Pons (tissue), 1 donor: ENCODE results near the gene C6orf62.
A peak's percentile ranks its signal among the peaks of the same experiment; 100 is the strongest.
"Not testable (repeated sequence)": the region's sequence is repeated elsewhere in the genome, so short reads cannot be mapped to it uniquely, and the experiment has no call there.

Experiments used
- DNase-seq: peaks from one replicate; pipeline ENCODE4 v3.0.0-alpha.2; 2016; ENCODE audit warnings: low spot score

The C6orf62 gene

DNA sequence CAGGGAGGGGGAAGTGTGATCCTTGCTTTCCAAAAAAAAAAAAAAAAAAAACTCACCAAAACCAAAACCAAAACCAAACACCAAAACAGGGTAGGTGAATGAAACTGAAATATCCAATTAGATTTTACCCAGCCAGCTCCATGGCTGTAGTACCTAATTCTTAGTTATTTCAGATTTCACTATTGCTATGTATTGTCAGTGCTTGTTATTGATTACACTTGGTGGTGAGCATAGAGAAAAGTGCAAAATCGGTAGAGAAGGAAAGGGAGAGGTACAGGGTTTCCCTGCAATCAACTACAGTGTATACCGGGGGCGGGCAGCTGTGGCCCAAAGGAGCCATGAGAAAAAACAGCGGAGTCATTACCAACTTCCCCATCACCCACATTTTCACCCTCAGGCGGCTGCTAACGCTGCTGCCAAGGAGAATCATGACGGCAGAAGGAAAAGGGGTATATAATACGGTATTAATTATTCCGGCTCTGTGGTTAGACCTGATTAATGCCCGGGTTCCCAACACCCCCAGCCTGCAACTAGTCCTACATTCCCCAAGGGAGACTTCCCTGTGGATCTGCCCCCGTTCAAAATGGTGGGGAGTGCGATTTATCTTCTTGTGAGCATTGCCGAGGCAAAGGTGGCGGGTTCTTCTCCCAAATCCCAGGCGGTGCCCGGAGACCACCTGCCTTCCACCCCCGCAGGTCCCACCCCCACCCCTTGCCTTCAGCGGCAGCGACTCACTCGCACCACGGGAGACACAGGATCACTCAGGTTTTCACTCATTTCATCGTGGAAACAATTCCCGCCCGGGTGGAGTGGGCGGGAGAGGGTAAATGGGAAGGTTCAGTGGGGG, at the start of gene C6orf62:
TSS of gene C6orf62 (minus strand) at position 30 of the 847 bp plus-strand sequence. CDS start 486 bp downstream, outside the sequence.
- peak; percentile 43 for DNase-seq

DNA sequence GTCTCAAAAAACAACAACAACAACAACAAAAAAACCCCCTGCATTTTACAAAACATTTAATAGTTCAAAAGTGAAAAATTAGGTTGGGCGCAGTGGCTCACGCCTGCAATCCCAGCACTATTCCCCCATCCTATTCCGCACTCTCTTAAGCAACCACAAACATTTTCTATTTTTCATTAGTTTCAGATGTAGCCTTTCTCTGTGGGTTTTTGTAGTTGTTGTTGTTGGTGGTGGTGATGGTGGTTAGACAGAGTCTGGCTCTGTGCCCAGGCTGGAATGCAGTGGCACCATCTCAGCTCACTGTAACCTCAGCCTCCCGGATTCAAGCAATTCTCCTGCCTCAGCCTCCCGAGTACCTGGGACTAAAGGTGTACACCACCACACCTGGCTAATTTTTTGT, 49.4 kb upstream of the C6orf62 start:
- DNase-seq: no peak

- DNase-seq: peak; percentile 42
Observed at GRCh38 chr6:24766680-24767462, 47.9 kb upstream of the C6orf62 start.

GRCh38 chr6:24765968-24766367, 47.0 kb upstream of the C6orf62 start:
- not testable (repeated sequence) for DNase-seq

GRCh38 chr6:24764833-24765828, 46.2 kb upstream of the C6orf62 start:
- DNase-seq: not testable (repeated sequence)

GRCh38 chr6:24763578-24763977, 44.6 kb upstream of the C6orf62 start:
- DNase-seq: no peak

DNA sequence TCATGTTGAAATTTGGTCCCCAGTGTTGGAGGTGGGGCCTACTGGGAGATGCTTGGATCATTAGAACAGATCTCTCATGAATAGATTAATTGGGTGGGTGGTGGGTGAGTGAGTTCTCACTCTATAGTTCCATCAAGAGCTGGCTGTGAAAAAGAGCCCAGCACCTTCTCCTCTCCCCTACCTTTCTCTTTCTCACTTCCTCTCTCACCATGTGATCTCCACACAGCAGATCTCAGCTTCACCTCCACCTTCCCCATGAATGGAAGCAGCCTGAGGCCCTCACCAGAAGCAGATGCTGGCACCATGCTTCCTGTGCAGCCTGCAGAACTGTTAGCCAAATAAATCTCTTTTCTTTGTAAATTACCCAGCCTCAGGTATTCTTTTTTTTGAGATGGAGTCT, 42.9 kb upstream of the C6orf62 start:
- DNase-seq: no peak

DNA sequence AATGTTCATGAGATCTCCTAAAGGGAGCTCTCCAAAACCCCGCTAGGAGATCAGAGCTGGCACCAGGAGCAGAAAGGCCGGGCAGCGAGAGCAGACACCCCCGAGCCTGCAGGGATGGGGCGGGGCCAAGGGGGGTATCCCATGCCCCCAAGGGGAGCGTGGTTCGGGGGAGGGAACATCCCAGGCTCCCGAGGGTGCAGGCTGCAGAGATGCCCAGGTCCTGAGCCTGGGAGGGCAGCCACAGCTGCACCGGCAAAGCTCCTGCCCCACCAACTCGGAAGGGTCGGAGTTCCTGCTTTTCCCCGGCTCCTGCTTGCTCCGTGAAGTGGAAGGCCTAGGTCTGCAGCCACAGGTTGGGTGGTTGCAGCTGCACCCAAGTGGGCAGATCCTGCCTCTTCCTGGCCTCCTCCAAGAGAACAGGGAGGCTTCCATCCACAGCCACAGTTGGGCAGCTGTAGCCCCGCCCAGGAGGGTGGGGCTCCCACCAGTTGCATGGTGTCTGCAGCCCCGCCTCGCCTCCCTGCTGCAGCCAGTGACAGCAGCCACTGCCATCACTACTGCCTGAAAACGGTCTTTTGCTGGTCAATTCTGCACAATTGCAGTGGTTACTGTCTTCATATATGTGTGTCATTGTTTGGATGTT, 42.4 kb upstream of the C6orf62 start:
- DNase-seq: no peak

- no peak for DNase-seq
Observed at GRCh38 chr6:24760210-24760609, 41.3 kb upstream of the C6orf62 start.

- no peak for DNase-seq
Observed at GRCh38 chr6:24759718-24760117, 40.8 kb upstream of the C6orf62 start.

- peak; percentile 32 for DNase-seq
Observed at GRCh38 chr6:24757611-24758010, 38.7 kb upstream of the C6orf62 start.

- DNase-seq: no peak
Observed at GRCh38 chr6:24755279-24755678, 36.3 kb upstream of the C6orf62 start.

- not testable (repeated sequence) for DNase-seq
Observed at GRCh38 chr6:24754378-24754777, 35.4 kb upstream of the C6orf62 start.

DNA sequence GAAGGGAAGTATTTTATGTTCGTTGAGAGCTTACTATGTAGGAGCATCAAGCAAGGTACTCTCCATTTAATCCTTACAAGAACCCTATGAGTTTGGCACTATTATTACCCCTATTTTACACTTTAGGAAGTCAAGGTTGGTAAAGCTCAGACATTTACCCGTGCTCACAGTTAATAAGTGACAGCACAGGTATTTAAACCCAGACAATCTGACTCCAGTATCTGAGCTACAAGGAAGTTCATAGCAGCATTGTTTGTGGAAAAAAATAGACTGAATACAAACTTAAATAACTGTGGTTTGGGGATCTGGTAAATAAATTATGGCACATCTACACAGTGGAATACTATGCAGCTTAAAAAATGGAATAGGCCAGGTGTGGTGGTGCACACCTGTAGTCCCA, 34.6 kb upstream of the C6orf62 start:
- no peak for DNase-seq

GRCh38 chr6:24752917-24753492, 34.1 kb upstream of the C6orf62 start:
- DNase-seq: no peak

- no peak for DNase-seq
Observed at GRCh38 chr6:24752503-24752902, 33.5 kb upstream of the C6orf62 start.

GRCh38 chr6:24750878-24751277, 31.9 kb upstream of the C6orf62 start:
- DNase-seq: not testable (repeated sequence)

- peak; percentile 63 for DNase-seq
Observed at GRCh38 chr6:24749297-24749696, 30.3 kb upstream of the C6orf62 start.

- DNase-seq: peak; percentile 78
Observed at GRCh38 chr6:24744911-24745310, 26.0 kb upstream of the C6orf62 start.

- peak; percentile 45 for DNase-seq
Observed at GRCh38 chr6:24743944-24744335, 25.0 kb upstream of the C6orf62 start.
